ENCODE measurements around the gene ANKRD53.

Gene ANKRD53, protein sequence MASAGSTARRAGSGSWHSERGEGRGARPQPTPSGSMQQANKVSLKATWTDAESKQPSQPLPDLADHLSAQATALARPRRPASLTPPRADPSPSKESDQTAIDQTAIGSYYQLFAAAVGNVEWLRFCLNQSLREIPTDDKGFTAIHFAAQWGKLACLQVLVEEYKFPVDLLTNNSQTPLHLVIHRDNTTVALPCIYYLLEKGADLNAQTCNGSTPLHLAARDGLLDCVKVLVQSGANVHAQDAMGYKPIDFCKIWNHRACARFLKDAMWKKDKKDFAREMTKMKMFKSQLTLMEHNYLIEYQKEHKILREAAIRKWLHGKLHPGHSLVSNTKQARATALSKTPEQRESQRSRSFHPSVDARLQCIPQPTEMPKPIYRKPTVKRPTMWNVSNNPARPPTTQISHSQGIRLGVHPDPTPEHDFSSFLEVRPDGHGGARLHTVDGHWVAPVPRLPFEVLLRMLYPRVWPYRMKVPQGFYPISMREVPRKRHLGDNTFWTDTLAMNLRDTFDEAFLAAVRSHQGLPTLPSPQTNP

GRCh38 chr2:70978341-70979179, at the start of gene ANKRD53:
Gene ANKRD53 (plus strand): TSS chr2:70978630. CDS start chr2:70978646, 16 bp downstream.
- no peak for DNase-seq (ENCODE audit: low spot score)

DNA sequence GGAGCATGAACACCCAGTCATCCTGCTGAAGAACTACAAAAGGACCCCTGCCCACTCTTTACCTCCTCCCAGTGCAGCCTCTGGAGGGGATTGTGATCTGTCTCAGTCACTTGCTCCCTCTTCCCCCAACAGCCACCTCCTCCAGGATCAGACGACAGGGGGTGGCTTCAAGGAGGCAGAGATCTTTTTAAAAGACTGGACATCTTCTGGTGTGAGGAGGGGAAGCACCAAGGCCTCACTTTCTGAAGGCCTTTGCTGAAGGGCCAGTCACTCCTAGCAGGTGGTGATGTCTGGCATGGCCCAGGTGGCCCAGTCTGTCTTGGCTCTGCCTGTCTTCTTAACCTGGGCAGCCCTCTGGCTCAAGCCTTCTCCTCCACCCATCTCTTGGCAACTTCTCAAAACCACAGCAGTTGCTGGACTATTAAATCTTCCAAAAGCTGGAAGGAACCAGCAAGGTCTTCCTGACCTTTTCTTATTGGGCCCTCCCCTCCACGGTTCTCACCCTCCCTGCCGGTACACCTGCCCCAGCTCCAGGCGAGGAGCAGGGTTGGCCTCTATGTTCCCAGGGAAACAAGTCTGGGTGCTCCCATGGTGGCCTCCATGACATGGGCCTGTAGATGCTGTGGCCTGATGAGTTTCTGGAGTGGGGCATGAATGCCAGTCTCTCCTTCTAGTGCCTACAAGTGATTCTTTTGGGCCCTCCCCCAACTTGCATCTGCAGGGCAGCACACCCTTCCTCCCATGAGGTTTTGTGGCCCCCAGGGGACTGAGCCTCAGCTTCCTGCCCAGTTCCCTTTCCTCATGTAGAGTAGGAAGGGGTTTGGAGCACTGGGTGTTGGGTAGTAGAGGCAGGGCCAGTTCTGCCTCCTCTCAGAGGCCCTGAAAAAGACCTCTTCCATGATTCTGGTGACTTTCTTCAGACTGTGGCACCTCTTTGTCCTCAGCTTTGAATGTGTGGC, 47.8 kb upstream of the ANKRD53 start:
- no peak for DNase-seq (ENCODE audit: low spot score)

GRCh38 chr2:70931376-70932000, 46.9 kb upstream of the ANKRD53 start:
- DNase-seq (ENCODE audit: low spot score) = no peak

- DNase-seq (ENCODE audit: low spot score) = no peak
Measured at GRCh38 chr2:70932631-70933230, 45.7 kb upstream of the ANKRD53 start.

DNA sequence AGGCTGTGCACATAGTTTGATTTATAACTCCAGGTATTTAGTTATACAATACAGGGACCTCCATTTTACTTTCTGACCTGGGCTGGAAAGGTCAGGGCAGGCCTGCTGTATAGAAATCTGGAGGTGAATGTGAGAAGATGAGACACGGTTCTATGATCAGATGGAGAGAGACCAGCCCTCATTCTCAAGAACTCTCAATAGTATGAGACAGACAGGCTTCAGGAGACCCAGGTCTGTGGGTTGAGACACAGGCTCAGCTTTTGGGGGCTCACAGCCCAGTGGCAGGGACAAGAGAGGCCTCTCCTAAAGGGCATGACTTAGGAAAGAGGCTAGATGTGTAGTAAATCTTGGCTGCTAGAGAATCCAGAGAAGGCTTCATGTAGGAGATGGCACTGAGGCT, 43.4 kb upstream of the ANKRD53 start:
- DNase-seq (ENCODE audit: low spot score) = no peak

GRCh38 chr2:70935468-70936164, 42.8 kb upstream of the ANKRD53 start, which contains the start of gene ATP6V1B1:
Gene ATP6V1B1 (plus strand): TSS chr2:70935900. CDS start chr2:70935955, 55 bp downstream.
- DNase-seq (ENCODE audit: low spot score) = no peak

DNA sequence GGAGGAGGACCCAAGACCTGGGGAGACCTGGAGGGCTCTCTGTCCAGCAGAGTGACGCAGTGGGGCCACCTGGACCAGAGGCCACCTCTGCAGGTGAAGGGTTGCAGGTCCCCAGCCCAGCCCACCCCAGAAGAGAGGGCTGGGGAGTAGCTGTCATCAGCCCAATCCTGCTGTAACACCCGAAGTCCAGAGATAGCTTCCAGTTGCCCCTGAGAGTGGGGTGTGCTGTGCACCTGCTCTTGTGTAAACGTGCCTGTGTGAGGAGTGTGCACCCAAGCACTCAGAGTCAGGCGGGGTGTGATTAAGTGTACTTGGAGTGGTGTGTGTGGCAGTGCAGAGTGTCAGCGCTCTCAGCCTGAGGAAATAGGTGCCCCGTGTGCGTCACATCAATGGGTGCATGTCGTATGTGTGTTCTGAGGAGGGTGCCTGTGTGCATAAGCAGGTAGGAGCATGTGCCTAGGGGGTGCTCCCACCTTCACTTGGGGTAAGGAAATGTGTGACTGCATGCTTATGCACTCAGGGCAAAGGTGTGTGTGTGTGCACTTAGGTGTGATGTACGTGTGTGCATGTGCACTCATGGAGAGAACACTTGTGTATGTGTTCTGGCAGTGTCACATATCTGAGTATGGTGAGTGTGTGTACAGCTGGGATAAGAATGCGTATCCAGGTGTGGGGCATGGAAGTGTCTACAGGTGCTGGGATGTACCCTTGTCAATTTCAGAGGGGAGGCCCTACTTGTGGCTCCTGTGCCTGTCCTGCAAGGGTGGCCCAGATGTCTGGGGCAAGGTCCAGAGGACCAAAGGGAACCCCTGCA, 42.1 kb upstream of the ANKRD53 start:
- no peak for DNase-seq (ENCODE audit: low spot score)

DNA sequence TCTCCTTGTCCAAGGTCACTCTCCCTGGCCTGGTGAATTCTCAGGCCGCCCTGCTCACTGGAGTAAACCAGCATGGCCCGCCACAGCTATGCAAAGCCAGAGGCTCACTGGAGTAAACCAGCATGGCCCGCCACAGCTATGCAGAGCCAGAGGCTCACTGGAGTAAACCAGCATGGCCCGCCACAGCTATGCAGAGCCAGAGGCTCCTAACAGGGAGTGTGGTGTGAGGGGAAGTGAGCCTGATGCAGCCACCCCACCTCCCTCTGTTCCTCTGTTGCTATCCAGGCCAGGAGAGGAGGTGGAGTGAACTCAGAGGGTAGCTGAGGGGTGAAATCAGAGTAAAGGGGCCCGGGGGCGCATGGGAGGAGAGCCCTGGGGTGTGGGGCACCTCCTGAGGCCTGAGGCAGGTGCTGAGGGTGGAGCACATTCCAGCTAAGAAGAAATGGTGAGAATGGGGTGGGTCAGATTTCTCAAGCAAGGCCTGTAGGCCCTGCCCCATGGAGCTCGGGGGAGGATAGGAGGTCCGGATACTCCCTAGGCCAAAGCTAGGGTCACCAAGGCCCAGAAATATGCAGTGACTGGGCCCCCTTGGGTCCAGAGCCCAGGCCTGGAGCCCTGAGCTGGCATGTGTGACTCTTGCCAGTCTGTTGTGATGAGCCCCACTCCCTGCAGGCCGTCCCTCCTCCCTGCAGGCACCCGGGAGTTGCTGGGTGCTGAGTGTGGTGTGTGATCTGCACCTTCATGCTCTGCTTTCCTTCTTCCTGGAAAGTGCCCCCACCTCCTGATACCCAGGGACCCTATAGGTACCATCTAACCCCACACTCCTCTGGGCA, 41.2 kb upstream of the ANKRD53 start:
- no peak for DNase-seq (ENCODE audit: low spot score)

DNA sequence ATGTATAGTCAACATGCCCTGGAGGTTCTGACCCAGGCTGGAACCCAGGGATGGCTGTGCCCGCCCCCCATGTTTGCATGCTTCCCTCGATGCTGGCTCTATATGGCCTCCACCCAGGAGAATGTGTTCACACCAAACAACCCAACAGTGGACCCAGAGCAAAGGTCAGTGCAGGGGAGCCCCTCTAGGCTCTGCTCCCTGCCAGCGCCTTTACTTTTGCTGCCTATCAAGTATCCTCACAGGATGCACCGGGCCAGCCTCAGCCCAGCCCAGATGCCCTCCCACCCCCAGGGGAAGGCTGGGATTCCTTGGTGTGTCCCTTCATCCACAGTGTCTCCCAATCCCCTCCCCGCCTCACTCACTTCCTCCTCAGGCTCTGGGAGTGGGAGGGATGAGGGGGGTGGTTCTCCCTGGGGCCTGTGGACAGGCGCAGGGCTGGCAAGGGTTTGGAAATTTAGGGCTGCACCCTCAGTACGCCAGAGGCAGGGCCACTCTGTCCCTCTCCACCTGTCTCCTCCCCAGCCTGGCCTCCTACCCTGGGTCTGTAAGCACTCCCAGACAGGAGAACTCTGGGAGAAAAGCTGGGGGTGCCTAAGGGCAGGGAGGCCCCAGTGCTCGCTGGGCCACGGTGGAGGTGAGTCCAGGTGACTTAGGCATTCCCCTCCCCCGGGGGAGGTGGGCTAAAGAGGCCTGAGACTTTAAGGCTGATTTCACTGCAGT, 40.4 kb upstream of the ANKRD53 start:
- DNase-seq (ENCODE audit: low spot score) = no peak

DNA sequence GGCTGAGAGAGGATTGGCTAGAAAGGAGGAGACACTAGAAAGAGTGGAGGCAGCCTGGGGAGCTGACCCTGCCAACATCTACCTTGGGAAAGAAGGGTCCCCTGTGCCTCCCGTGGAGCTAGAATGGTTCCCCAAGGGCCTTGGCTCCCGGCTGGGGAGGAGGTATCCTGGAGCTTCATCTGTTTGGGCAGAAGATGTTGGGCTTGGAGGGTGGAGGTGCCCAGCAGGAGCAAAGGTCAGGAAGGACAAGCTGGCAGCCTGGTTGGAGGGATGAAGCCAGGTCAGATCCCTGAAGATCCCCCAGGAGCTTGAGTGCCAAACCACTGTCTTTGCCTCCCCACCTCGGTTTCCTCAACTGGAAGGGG, 39.9 kb upstream of the ANKRD53 start:
- DNase-seq (ENCODE audit: low spot score) = no peak

DNA sequence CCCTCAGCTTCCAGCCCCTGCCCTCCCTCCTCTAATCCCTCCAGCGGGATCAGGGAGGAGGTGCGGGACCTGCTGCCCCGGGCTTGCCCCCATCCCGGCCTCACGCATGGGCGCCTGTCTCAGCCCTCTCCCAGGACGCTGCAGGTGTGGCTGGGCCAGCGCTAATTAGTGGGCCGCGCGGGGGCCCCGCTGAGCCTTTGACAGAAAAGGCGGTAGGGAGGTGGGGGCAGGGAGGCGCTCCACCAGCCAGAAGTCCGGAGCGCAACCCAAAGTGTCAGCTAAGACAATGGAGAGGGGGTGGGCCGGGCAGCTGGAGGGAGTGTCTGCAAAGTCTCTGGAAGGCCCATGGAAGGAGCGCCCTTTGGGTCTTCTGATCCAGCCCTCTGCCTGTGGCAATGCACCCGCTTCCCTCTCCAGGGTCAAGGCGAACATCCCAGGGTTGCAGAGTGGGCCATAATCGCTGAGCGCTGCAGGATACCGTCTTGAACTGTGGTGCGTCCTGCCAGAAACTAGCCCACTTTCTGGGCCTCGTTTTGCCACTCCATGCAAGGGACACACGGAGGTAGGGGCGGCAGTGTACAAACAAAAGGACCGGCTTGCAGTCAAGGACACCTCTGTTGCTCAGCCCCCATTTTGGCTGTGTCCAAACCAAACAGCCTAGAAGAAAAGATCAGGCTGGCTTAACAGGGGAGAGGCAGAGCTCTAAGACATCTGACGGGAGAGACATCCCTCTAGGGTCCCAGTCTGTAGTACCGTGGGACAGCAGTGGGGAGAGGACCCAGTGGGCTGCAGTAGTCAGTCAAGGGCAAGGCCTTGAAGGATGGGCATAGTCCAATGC, 39.2 kb upstream of the ANKRD53 start:
- no peak for DNase-seq (ENCODE audit: low spot score)

DNA sequence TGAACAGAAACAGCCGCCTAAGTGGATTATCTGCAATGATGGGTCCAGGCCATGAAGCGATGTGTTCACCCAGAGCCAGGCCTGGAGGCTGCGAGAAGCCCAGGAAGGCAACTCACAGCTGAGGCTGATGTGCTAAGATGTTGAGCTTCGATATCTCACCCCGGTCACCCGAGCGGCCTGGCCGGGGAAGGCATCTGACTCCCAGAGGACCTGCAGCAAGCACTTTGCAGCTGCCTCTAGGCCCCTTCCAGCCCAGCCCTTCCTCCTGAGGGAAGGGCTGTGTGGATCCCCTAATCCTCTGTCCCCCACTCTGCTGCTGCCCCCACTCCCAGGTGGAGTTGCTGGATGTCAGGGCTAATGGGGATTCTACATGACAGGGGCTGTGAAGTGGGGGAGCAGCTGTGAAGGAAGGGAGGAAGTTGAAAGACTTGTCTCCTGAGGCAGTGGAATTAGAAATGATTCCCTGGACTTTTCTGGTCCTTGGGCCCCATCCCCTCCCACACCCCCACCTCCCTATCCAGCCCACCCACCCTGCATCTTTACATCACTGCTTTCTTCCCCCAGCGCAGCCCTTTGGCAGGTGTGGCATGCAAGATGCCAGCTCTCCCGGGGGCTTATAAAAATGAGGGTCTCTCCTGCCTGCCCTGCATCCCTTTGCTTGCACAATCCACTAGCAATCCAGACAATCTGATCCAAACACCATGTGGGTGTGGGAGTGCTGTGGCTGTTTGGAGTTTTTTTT, 38.4 kb upstream of the ANKRD53 start:
- DNase-seq (ENCODE audit: low spot score) = no peak

GRCh38 chr2:70941186-70941585, 37.2 kb upstream of the ANKRD53 start:
- DNase-seq (ENCODE audit: low spot score) = no peak

DNA sequence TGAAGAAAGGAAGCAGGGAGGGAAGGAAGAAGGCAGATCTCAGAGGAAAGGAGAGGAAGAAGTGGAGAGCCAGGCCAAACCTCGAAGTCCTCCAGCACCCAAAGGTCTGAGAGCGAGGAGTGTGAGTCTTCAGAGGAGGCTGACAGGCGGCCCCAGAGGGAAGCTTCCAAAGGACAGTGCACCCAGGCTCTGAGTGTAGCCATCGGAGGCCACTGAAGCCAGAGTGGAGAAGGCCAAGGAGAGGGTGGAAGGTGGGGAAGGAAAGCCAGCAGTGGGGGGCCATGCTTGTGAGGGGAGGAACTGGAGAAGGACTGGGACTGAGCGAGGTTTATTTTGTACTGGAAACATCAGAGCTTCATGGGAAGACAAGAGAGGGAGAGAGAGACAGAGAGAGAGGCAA, 36.7 kb upstream of the ANKRD53 start:
- DNase-seq (ENCODE audit: low spot score) = no peak

- no peak for DNase-seq (ENCODE audit: low spot score)
Measured at GRCh38 chr2:70942396-70943204, 35.8 kb upstream of the ANKRD53 start.
